Heart left ventricle (tissue), 16 donors: Measurements from ENCODE around the gene LRP1B. TPM values are rescaled to one million over a fixed set of nuclear protein-coding genes. Genes with fewer than 3 reads are reported as not detected.

Experiments
- ATAC-seq, 4 donors: fragments of 200-7000 bp; cut with Tn5 transposase; one replicate each; pipeline ENCODE4 v1.9.1; 2020 to 2022; ENCODE audit warnings: moderate library complexity in 4 of 4, mild to moderate bottlenecking in 3 of 4, moderate number of reproducible peaks in 1 of 4
- DNase-seq, 5 donors: peaks; one replicate each; pipeline ENCODE4 v3.0.0-alpha.2; 2020
- H3K27ac ChIP-seq, 12 donors: fragments of 200-600 bp; sonication (generic) in 4 of 12; one replicate each; pipeline versions ENCODE4 v1.5.0 to v1.8.0; 2016 to 2022; ENCODE audit warnings: mild to moderate bottlenecking in 2 of 12
- H3K27me3 ChIP-seq, 9 donors: fragments of 200-600 bp; sonication (generic) in 2 of 9; one replicate each; pipeline versions ENCODE4 v1.5.1 to v1.8.0; 2016 to 2022; ENCODE audit warnings: mild to moderate bottlenecking in 3 of 9
- H3K36me3 ChIP-seq, 9 donors: fragments of 200-600 bp; sonication (generic) in 2 of 9; one replicate each; pipeline versions ENCODE4 v1.5.0 to v1.8.0; 2018 to 2022; ENCODE audit warnings: mild to moderate bottlenecking in 2 of 9
- H3K4me1 ChIP-seq, 12 donors: fragments of 200-600 bp; sonication (generic) in 4 of 12; one replicate each; pipeline versions ENCODE4 v1.5.0 to v1.8.0; 2016 to 2022; ENCODE audit warnings: mild to moderate bottlenecking in 3 of 12
- H3K4me3 ChIP-seq, 12 donors: fragments of 200-600 bp; sonication (generic) in 4 of 12; one replicate each; pipeline versions ENCODE4 v1.5.0 to v1.8.0; 2017 to 2022; ENCODE audit warnings: mild to moderate bottlenecking in 9 of 12, moderate library complexity in 4 of 12
- H3K9me3 ChIP-seq, 12 donors: fragments of 200-600 bp; sonication (generic) in 4 of 12; one replicate each; pipeline versions ENCODE4 v1.5.0 to v1.8.0; 2016 to 2022; ENCODE audit warnings: mild to moderate bottlenecking in 1 of 12
- POLR2A ChIP-seq, 2 donors: fragments of 450-650 bp; IDR thresholded peaks; one replicate each; pipeline ENCODE4 v1.6.1; 2017; ENCODE audit warnings: antibody characterized with exemption in 2 of 2, mild to moderate bottlenecking in 2 of 2, moderate library complexity in 2 of 2
- WGBS, 4 donors: extraction: QIAGEN DNeasy Blood & Tissue Kit in 2 of 4; methylation state at CpG; one replicate each; pipeline versions ENCODE4 v1.1.5 to v1.1.7; 2013 to 2018; 5-methylcytosine and 5-hydroxymethylcytosine counted together
- intact Hi-C, 10 donors: fragments of 100-400 bp; cut with DNase I; formaldehyde crosslinking; loops; one replicate each; pipeline versions ENCODE4 v1.11.1 to v1.14.2; 2022
- polyA plus RNA-seq, 2 donors: library from polyadenylated mRNA; stranded (reverse); fragments of 200-250 nt; gene quantifications; one replicate each; pipeline ENCODE4 v1.2.3, GENCODE V29; 2013
- total RNA-seq, 9 donors: library from RNA; depleted of rRNA in 2 of 9; stranded (reverse); fragments of >200 nt in 2 of 9; fragmentation: NEBNext Ultra II Directional in 3 of 9; extraction: Animal tissue kit (Norgen Biotek cat#: 25700) in 3 of 9; gene quantifications; one replicate each; pipeline versions ENCODE4 v1.1.0 to v1.2.4, GENCODE V29; 2016 to 2023
- TF ChIP-seq, protein P1 (sequence below), 12 donors: fragments of 200-600 bp; sonication (generic) in 4 of 12; IDR thresholded peaks; one replicate each; pipeline versions ENCODE4 v1.5.0 to v1.8.0; 2018 to 2022; ENCODE audit warnings: antibody characterized with exemption in 12 of 12, mild to moderate bottlenecking in 5 of 12
- donor health status: ischemic (EF 13 %, LVEDD 7.1; RV severe dilation, severe dysfunction).
- donor health status: healthy with polysubstance abuse.
- donor health status: DM: no; HTN: yes; CAD: no.
- donor health status: DM: no; HTN: no; CAD: no.
- donor health status: ischemic (EF 25% LVEDD 6.9; RV normal size, moderate dysfunction).
- donor health status: ischemic (EF 25% LVEDD 5.7; RV mildly dilated, moderate dysfunction).
- donor health status: healthy.
- donor health status: DM: yes; HTN: yes; CAD: no.
- donor health status: ischemic (EF 35%, LVEDD 5.7; RV mildly dilated, moderate dysfunction).
- donor health status: nonischemic (EF 11% LVEDD 7.7; RV severe dilation, severe dysfunction).
- donor health status: DM: yes; HTN: yes; CAD: no.
- donor health status: PGD.
- donor health status: ischemic (EF 29% LVEDD 5.4; RV normal size, mild dysfunction).
- donor health status: nonischemic (EF 23%, LVEDD 6.1; RV moderate dilation, normal function).

LRP1B gene
- total and polyA plus RNA-seq, 11 donors, result 0.01 to 0.19 (median 0.11) TPM; not detected in 2

DNA sequence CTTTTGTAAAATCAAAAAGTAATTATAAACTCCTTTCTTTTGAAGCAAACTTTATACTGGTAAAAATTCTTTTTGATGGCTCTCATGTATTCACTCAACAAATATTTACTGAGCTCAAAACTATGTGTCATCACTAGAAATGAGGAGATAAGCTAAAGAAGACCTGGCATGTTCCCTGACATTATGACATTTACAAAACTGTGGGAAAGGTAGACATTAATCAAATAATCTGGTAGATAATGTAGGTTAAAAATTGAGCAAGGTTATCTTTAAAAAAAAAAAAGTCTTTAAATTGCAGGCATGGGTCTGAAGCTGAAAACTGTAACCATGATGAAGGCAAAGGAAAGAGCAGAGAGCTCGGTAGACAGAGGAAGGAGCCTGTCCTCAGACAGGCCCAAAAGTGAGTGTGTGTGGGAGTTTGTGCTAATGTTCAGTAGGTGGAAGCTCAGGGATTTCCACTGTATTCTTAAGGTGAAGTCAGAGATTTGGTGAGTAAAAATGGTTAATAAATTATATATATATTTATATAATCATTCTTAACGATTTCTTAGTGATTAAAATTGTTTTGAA, 612.9 kb downstream of the LRP1B start:
- WGBS, 4 donors, result 67 to 77% (median 76%) methylated on average over 2 of the region's 2 CpGs

DNA sequence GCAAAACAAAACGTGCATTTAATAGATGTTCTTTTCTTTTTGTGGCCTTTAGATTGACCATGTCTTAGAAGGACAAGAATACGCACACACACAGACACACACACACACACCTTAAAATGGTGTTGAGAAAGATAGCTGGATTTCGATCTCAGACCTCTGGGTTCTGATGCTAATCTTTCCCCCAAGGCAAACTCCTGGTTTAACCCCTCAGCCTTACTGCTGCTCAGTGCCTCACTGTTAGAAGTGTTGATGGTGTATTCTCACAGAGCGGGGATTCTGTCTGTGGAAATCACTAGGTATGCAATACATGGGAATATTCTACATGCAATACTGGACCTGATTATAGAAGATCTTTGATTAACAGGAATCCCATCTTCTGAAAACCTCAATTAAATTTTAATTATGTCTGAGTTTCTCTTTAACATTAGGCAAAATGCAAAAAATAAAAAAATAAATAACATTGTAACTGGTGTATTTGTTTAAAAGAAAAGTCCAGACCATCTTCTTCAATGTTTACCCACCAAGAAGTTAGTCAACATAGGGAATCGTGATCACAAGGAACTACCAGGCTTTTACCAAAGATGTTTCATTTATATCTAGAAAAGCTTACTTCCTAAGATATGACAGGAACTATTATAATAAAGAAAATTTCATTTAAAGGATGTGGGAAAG, 613.5 kb downstream of the LRP1B start:
- ATAC-seq (no peak), DNase-seq (no peak)
- intact Hi-C loops, result no loop called here
- no peaks in the 10 kb centered on the region for H3K9me3 ChIP-seq
- WGBS, 4 donors, result 63 to 71% (median 66%) methylated on average over 5 of the region's 5 CpGs
- no peaks in the 10 kb centered on the region for H3K36me3 ChIP-seq
- peaks cover 0 to 4% (median 0%) of the 10 kb centered on the region in 9 donors for H3K27me3 ChIP-seq
- H3K4me1 ChIP-seq, result peaks cover 0 to under 1% (median 0%) of the 10 kb centered on the region in 12 donors
- no peak overlapping the region for H3K4me3 ChIP-seq
- H3K27ac ChIP-seq, result no peak overlapping the region
- TF ChIP-seq, protein P1, sequence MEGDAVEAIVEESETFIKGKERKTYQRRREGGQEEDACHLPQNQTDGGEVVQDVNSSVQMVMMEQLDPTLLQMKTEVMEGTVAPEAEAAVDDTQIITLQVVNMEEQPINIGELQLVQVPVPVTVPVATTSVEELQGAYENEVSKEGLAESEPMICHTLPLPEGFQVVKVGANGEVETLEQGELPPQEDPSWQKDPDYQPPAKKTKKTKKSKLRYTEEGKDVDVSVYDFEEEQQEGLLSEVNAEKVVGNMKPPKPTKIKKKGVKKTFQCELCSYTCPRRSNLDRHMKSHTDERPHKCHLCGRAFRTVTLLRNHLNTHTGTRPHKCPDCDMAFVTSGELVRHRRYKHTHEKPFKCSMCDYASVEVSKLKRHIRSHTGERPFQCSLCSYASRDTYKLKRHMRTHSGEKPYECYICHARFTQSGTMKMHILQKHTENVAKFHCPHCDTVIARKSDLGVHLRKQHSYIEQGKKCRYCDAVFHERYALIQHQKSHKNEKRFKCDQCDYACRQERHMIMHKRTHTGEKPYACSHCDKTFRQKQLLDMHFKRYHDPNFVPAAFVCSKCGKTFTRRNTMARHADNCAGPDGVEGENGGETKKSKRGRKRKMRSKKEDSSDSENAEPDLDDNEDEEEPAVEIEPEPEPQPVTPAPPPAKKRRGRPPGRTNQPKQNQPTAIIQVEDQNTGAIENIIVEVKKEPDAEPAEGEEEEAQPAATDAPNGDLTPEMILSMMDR (IDR thresholded peaks at IDR 0.05), result no peak

More for the DNA sequence above, 612.9 kb downstream of the LRP1B start:
- H3K4me1 ChIP-seq, result peaks cover 0 to 6% (median 0%) of the 10 kb centered on the region in 12 donors
- H3K9me3 ChIP-seq, result no peaks in the 10 kb centered on the region
- peaks cover 0 to 4% (median 0%) of the 10 kb centered on the region in 9 donors for H3K27me3 ChIP-seq
- H3K4me3 ChIP-seq, result no peak overlapping the region
- TF ChIP-seq POLR2A (IDR thresholded peaks at IDR 0.05), result no peak
- TF ChIP-seq, protein P1 (IDR thresholded peaks at IDR 0.05), result no peak
- H3K27ac ChIP-seq, result no peak overlapping the region
- no peaks in the 10 kb centered on the region for H3K36me3 ChIP-seq
- ATAC-seq, result no peak
- intact Hi-C loops, result no loop called here
- DNase-seq, result no peak

DNA sequence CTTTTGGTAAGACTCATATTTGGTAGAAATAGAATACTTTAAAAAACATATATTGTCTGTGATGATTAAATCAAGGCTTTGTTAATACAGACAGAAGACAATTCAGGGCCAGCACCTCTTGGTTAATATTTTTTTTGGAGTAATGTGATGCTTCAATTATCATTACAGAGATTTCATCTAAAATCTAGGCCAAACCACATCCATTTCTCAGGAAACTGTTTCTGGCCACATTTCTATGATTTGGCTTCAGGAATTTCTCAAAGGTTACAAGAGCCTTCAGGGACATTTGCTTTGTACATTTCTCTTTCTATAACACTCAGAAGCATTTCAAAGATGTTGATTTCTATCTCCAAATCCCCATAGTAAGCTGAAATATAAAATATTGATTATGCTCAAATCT, 614.9 kb downstream of the LRP1B start:
- H3K27ac ChIP-seq, result no peak overlapping the region
- no peaks in the 10 kb centered on the region for H3K36me3 ChIP-seq
- intact Hi-C loops, result no loop called here
- DNase-seq (no peak), ATAC-seq (no peak)
- TF ChIP-seq POLR2A (IDR thresholded peaks at IDR 0.05), result no peak
- TF ChIP-seq, protein P1 (IDR thresholded peaks at IDR 0.05), result no peak
- H3K4me1 ChIP-seq, result no peaks in the 10 kb centered on the region
- no peak overlapping the region for H3K4me3 ChIP-seq
- no peaks in the 10 kb centered on the region for H3K9me3 ChIP-seq
- no peaks in the 10 kb centered on the region for H3K27me3 ChIP-seq

DNA sequence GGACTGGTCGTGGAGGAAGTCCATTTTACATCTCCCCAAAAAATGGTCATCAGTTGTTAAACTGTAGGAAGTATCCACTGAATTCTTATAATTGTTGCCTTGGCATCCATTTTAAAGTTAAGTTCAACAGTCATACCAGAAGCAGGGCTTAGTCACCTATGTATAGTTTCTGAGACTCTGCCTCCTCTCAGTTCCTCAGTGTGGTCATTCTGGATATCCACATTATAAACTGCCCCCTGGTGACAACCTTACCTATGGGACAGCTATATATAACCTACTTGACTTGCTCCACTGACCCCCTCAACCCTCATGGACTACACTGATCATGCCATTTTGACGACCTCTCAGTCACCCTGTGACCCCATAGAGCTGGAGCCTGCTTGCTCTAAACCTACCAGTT, 617.0 kb downstream of the LRP1B start:
- no peak for ATAC-seq
- intact Hi-C loops, result no loop called here
- 41 to 45% (median 43%) methylated on average over 2 of the region's 2 CpGs for WGBS, 4 donors

More for the DNA sequence above, 617.0 kb downstream of the LRP1B start:
- DNase-seq, result no peak
- no peak overlapping the region for H3K4me3 ChIP-seq
- no peaks in the 10 kb centered on the region for H3K27me3 ChIP-seq
- TF ChIP-seq POLR2A (IDR thresholded peaks at IDR 0.05), result no peak
- TF ChIP-seq, protein P1 (IDR thresholded peaks at IDR 0.05), result no peak
- H3K36me3 ChIP-seq, result no peaks in the 10 kb centered on the region
- H3K27ac ChIP-seq, result no peak overlapping the region
- no peaks in the 10 kb centered on the region for H3K9me3 ChIP-seq
- no peaks in the 10 kb centered on the region for H3K4me1 ChIP-seq
